ENCODE data around the gene NCF4.

The NCF4 gene

DNA sequence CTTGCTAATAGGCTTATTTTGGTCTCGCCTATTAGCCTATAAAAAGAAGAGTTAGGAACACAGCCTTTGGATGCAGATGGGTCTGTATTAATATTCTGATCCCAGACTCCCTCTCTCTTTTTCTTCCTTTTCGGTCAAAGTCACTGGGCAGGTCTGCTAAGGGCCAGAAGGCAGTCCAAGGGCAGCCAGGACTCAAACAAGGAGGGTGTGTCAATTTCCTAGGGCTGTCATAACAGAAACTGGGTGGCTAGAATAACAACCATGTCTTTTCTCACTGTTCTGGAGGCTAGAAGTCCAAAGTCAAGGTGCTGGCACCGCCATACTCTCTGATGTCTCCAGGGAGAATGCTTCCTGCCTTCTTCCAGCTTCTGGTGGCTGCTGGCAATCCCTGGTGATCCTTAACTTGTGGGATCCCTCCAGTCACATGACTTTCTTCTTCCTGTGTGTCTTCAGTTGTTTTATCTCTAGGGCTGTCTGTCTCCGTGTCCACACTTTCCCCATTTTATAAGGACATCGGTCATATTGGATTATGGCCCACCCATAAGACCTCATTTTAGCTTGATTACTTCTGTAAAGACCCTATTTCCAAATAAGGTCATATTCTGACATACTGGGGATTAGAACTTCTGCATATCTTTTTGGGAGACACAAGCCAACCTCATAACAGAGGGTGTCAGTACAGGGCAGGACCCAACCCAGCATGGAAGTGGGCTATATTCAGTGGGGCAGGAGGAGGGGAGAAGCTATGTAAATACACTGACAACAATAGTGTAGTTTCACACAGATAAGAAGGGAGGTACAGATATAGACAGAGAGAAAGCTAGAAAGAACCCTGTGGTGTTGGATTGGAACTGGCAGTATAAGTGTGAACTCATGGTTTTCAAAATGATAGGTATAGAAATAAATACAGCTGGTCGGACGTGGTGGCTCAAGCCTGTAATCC lies 46.7 kb downstream of the NCF4 start:
- TF ChIP-seq, protein P1, sequence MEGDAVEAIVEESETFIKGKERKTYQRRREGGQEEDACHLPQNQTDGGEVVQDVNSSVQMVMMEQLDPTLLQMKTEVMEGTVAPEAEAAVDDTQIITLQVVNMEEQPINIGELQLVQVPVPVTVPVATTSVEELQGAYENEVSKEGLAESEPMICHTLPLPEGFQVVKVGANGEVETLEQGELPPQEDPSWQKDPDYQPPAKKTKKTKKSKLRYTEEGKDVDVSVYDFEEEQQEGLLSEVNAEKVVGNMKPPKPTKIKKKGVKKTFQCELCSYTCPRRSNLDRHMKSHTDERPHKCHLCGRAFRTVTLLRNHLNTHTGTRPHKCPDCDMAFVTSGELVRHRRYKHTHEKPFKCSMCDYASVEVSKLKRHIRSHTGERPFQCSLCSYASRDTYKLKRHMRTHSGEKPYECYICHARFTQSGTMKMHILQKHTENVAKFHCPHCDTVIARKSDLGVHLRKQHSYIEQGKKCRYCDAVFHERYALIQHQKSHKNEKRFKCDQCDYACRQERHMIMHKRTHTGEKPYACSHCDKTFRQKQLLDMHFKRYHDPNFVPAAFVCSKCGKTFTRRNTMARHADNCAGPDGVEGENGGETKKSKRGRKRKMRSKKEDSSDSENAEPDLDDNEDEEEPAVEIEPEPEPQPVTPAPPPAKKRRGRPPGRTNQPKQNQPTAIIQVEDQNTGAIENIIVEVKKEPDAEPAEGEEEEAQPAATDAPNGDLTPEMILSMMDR (IDR thresholded peaks at IDR 0.05; ENCODE audit: low read depth, low read length): no peak
- no peak for DNase-seq (ENCODE audit: low read depth in 2 of 2)
- no peak overlapping the region for H3K4me3 ChIP-seq (replicated peaks in 1 of 2; ENCODE audit: low read depth in 2 of 2, low read length in 2 of 2)

DNA sequence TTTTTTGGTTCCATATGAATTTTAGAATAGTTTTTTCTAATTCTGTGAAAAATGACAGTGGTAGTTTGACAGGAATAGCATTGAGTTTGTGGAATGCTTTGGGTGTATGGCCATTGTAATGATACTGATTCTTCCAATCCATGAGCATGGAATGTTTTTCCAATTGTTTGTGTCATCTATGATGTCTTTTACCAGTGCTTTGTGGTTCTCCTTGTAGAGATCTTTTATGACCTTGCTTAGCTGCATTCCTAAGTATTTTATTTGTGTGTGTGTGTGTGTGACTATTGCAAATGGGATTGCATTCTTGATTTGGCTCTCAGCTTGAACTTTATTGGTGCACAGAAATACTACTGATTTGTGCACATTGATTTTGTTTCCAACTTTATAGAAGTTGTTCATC lies 49.7 kb downstream of the NCF4 start:
- TF ChIP-seq, protein P1 (IDR thresholded peaks at IDR 0.05; ENCODE audit: low read depth, low read length): no peak
- no peak for DNase-seq (ENCODE audit: low read depth in 2 of 2)
- no peak overlapping the region for H3K4me3 ChIP-seq (replicated peaks in 1 of 2; ENCODE audit: low read depth in 2 of 2, low read length in 2 of 2)

- no peak overlapping the region for H3K4me3 ChIP-seq (replicated peaks in 1 of 2; ENCODE audit: low read depth in 2 of 2, low read length in 2 of 2)
- TF ChIP-seq, protein P1 (IDR thresholded peaks at IDR 0.05; ENCODE audit: low read depth, low read length): no peak
- peak in 1 of 2 donors; percentile 9 for DNase-seq (ENCODE audit: low read depth in 2 of 2)
Measured at GRCh38 chr22:36911887-36912661, 51.3 kb downstream of the NCF4 start.

- H3K4me3 ChIP-seq (replicated peaks in 1 of 2; ENCODE audit: low read depth in 2 of 2, low read length in 2 of 2): no peak overlapping the region
- TF ChIP-seq, protein P1 (IDR thresholded peaks at IDR 0.05; ENCODE audit: low read depth, low read length): no peak
Measured at GRCh38 chr22:36912694-36913426, 52.1 kb downstream of the NCF4 start.

GRCh38 chr22:36913427-36914389 lies 52.9 kb downstream of the NCF4 start, which contains the start of gene CSF2RB:
Gene CSF2RB (plus strand): TSS chr22:36913628. CDS start chr22:36922208, 8,580 bp downstream.
- DNase-seq (ENCODE audit: low read depth in 2 of 2): peak in 1 of 2 donors; percentile 15
- H3K4me3 ChIP-seq (replicated peaks in 1 of 2; ENCODE audit: low read depth in 2 of 2, low read length in 2 of 2): no peak within 1 kb of the TSS
- TF ChIP-seq, protein P1 (IDR thresholded peaks at IDR 0.05; ENCODE audit: low read depth, low read length): no peak

More at GRCh38 chr22:36912694-36913426, 52.1 kb downstream of the NCF4 start:
- no peak for DNase-seq (ENCODE audit: low read depth in 2 of 2)

Measured in cardiac fibroblast (primary cell).